NT2/D1 (cell line): ENCODE data around the gene SAA4.

ENCODE experiments used
- SUZ12 ChIP-seq: IDR thresholded peaks from 2 replicates; pipeline ENCODE4 v1.6.1; 2011; ENCODE audit not compliant: insufficient read length, insufficient read depth; ENCODE audit errors: extremely low read depth
- YY1 ChIP-seq: IDR thresholded peaks from 2 replicates; pipeline ENCODE4 v1.6.1; 2011; ENCODE audit not compliant: insufficient read length, insufficient read depth
- ZNF274 ChIP-seq: IDR thresholded peaks from 2 replicates; pipeline ENCODE4 v1.6.1; 2011; ENCODE audit warnings: mild to moderate bottlenecking, low read depth, low read length

DNA sequence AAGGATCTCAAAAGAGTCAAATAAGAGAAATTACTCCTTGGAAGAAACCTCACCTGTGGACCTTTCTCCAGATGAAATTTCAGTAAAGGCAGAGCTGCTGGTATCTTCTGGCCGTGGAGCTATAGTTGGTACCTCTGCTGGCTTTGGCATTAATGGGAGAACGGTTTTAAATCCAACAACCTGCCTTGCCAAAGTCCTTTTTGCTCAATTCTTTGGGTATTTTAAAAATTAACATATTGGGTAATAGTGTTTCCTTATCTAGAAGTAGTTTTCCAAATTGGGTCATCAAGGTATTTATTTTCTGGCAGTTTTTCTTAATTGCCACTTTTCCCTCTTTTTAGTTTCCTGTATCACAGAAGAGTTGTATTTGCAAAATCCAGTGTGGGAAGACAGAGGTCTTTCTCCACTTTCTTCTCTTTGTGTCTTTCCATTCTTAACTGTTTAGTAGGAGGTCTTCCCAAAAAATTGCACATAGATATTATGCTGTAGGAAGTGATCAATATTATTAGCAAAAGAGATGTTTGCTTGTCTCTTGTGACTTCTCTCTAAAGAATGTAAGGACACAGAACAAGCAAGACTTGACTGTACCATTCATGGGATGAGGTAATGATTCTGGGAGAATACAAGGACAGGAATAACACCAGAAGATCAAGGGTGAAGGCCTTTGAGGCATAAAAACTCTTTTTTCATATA lies at the start of gene SAA4:
- TF ChIP-seq YY1 (no peak), ZNF274 (no peak), SUZ12 (no peak)
